Fibroblast of villous mesenchyme (primary cell): ENCODE data around the gene CRYZL1. TPM values are rescaled to one million over a fixed set of nuclear protein-coding genes. Genes with fewer than 3 reads are reported as not detected.
"Not testable (repeated sequence)": the region's sequence is repeated elsewhere in the genome, so short reads cannot be mapped to it uniquely, and the experiment has no call there.

Experiments used
- DNase-seq: peaks from one replicate; pipeline ENCODE4 v3.0.0-alpha.2; 2010; ENCODE audit warnings: low read depth
- H3K4me3 ChIP-seq: 2 replicates; pipeline ENCODE4 v1.5.1; 2011; ENCODE audit warnings: low read depth, mild to moderate bottlenecking, low read length
- total RNA-seq: library from RNA; depleted of rRNA; stranded (reverse); fragments of >200 nt; gene quantifications from 2 replicates; pipeline ENCODE4 v1.2.3, GENCODE V29; 2012
- TF ChIP-seq, protein P1 (sequence below): IDR thresholded peaks from 2 replicates; pipeline ENCODE4 v1.5.1; 2012; ENCODE audit warnings: low read depth, mild to moderate bottlenecking, low read length; ENCODE audit not compliant: insufficient read depth

CRYZL1 gene
- total RNA-seq, 1 donor = 28.1 TPM

DNA sequence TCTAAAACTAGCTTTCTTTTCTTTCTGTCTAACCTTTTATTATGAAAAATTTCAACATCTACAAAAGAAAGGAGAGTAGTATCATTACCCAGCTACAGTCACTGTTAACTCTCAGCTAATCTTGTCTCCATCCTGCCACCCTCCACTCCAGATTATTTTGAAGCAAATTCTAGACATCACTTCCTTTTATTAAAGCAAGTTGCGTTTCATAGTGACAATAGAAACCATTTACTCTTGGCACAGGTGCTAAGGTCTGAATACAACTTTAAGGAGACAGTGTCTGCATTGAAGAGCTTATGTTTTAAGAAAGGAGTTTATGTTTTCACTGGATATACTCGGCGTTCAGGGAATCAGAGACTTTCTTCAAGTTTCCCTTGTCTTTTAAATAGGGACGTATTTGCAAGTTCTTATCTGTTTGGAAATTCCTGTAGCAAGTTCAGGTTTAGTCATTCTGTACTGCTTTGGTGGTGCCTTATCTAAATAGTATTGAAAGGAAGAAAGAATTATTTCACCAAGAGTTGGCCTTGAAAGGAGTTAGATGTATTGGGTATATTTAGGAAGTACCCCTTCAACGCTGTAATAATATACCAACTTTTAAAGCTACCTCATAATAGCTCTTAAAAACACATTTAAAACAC lies 43.5 kb upstream of the CRYZL1 start:
- H3K4me3 ChIP-seq = no peak overlapping the region
- DNase-seq = no peak
- TF ChIP-seq, protein P1, sequence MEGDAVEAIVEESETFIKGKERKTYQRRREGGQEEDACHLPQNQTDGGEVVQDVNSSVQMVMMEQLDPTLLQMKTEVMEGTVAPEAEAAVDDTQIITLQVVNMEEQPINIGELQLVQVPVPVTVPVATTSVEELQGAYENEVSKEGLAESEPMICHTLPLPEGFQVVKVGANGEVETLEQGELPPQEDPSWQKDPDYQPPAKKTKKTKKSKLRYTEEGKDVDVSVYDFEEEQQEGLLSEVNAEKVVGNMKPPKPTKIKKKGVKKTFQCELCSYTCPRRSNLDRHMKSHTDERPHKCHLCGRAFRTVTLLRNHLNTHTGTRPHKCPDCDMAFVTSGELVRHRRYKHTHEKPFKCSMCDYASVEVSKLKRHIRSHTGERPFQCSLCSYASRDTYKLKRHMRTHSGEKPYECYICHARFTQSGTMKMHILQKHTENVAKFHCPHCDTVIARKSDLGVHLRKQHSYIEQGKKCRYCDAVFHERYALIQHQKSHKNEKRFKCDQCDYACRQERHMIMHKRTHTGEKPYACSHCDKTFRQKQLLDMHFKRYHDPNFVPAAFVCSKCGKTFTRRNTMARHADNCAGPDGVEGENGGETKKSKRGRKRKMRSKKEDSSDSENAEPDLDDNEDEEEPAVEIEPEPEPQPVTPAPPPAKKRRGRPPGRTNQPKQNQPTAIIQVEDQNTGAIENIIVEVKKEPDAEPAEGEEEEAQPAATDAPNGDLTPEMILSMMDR = no peak

DNA sequence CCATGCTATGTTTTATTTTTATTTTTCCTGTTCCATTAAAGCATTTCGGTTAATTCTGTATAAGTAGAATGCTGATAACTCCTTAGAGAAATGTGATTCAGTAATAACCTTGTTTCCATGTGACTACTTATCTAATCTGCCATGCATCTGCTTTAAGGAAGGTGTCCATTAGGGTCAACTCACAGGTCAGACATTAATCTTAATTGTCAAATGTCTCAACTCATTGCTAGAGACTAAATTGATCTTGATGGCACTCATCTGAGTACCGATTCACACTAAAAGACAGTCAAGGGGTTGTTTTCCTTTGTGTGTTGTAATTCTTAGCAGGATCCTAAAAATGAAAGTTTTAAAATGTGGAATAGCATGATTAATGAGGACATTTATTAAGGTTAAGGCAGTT lies 42.5 kb upstream of the CRYZL1 start:
- DNase-seq = no peak
- H3K4me3 ChIP-seq = no peak overlapping the region
- TF ChIP-seq, protein P1 = no peak

DNA sequence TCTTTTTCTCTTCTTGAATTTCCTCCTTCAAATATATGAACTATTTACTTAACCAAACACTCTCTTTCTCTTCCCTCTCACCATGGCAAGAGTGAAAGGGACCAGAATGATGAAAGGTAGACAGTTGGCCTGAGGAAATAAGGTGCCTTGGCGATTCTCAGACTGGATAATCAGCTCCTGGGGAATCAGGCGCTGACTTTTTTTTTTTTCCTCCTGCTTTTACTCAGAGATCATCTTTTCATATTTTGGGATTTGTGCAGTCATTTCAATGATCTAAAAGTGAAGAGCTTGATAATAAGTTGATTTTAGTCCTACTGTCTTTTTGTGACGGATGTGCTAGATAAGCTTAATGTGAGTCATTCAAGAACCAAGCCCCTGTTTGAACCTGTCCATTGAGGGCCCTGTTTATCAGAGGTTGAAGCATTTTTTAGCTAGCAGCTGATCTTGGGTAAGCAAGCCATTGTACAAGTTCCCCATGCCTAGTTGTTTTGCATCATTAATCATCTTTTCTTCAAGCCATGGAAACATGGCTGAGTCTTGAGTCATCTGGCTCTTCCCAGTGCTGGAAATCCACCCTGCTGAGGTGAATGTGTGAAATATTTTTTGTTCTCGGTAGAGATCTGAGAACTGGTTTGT lies 41.6 kb upstream of the CRYZL1 start:
- TF ChIP-seq, protein P1 = no peak
- H3K4me3 ChIP-seq = no peak overlapping the region
- peak; percentile 84 for DNase-seq

DNA sequence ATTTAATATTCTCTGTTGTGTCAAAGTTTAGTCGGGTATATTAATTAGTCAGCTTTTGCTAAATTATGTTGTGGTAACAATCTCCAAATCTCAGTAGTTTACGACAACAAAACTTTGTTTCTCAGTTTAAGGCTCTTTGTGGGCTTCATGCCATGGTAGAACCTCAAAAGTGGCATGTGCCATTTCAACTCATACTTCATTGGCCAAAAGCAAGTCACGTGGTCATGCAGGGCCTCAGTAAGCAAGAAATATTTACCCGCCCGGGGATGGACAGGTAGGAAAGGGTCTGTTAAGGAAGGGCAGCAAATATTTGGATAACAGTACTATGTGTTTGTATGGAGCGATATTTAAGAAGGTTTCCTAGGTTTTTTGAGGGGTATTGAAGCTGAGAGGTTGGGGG lies 39.3 kb upstream of the CRYZL1 start:
- no peak for DNase-seq
- no peak overlapping the region for H3K4me3 ChIP-seq
- TF ChIP-seq, protein P1 = no peak

DNA sequence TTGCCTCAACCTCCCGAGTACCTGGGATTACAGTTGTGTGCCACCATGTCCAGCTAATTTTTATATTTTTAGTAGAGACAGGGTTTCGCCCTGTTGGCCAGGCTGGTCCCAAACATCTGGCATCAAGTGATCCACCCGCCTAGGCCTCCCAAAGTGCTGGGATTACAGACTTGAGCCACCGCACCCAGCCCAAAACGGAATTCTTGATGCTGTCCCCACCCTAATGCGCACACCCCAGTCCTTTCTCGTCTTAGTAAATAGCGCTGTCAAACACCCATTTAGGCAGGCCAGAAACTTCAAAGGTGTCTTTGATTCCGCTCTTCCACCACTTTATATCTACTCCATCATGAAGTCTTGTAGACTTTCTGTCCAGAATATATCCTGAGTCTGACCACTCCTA lies 35.9 kb upstream of the CRYZL1 start:
- no peak overlapping the region for H3K4me3 ChIP-seq
- TF ChIP-seq, protein P1 = no peak
- DNase-seq = no peak

DNA sequence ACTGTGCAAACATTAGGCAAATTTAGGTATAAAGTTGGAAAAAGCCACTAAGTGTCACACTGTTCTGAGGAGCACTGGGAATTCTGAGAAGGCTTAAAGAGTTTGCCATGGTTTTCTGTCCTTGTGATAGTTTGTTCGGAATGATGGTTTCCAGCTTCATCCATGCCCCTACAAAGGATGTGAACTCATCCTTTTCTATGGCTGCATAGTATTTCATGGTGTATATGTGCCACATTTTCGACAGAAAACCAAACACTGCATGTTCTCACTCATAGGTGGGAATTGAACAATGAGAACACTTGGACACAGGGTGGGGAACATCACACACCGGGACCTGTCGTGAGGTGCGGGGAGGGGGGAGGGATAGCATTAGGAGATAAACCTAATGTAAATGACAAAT lies 35.1 kb upstream of the CRYZL1 start:
- not testable (repeated sequence) for DNase-seq, H3K4me3 ChIP-seq

DNA sequence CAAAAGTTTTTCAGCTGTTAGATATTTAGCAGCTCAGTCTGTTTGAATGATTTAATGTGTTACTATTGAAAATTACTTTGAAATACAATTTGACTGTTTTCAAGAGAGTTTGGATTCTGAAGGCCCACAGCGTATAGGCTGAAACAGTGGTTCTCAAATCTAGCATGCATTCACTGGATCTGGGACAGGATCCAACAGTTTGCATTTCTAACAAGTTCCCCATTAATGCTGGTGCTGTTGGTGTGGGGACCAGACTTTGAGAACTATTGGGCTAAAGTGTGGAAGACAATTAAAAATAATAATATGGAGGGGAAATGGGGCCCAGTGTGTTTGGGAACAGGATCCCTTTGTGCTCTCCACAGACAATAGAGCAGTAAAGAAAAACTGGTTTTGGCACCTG lies 32.7 kb upstream of the CRYZL1 start:
- no peak for DNase-seq
- TF ChIP-seq, protein P1 = no peak
- no peak overlapping the region for H3K4me3 ChIP-seq
